Trophoblast cell (in vitro differentiated cells and primary cell): ENCODE data around the gene GAGE13.
"Not testable (repeated sequence)": the region's sequence is repeated elsewhere in the genome, so short reads cannot be mapped to it uniquely, and the experiment has no call there.

Experiments used
- DNase-seq, 2 donors: peaks; one replicate each; pipeline ENCODE4 v3.0.0-alpha.2; 2016
- H2AFZ ChIP-seq: 2 replicates; pipeline ENCODE4 v1.6.1; 2013; ENCODE audit warnings: low read length, moderate library complexity, mild to moderate bottlenecking; ENCODE audit not compliant: insufficient read depth, poor library complexity
- H2AK5ac ChIP-seq: 2 replicates; pipeline ENCODE4 v1.6.1; 2013; ENCODE audit warnings: mild to moderate bottlenecking, low read length
- H2BK120ac ChIP-seq: 2 replicates; pipeline ENCODE4 v1.6.1; 2013; ENCODE audit warnings: low read length, mild to moderate bottlenecking, moderate library complexity; ENCODE audit not compliant: insufficient read depth, poor library complexity
- H2BK12ac ChIP-seq: 2 replicates; pipeline ENCODE4 v1.6.1; 2013; ENCODE audit warnings: mild to moderate bottlenecking, low read length, moderate library complexity
- H2BK5ac ChIP-seq: 2 replicates; pipeline ENCODE4 v1.6.1; 2013; ENCODE audit warnings: low read length, low read depth, moderate library complexity, mild to moderate bottlenecking; ENCODE audit not compliant: poor library complexity
- H3K14ac ChIP-seq: 2 replicates; pipeline ENCODE4 v1.6.1; 2013; ENCODE audit warnings: mild to moderate bottlenecking, low read length
- H3K18ac ChIP-seq: 2 replicates; pipeline ENCODE4 v1.6.1; 2013; ENCODE audit warnings: mild to moderate bottlenecking, low read length
- H3K23ac ChIP-seq: 2 replicates; pipeline ENCODE4 v1.6.1; 2013; ENCODE audit warnings: low read length
- H3K27ac ChIP-seq: 2 replicates; pipeline ENCODE4 v1.5.1; 2013; ENCODE audit warnings: low read depth, mild to moderate bottlenecking, inconsistent platforms, low read length, moderate library complexity
- H3K27me3 ChIP-seq: 2 replicates; pipeline ENCODE4 v1.6.1; 2013; ENCODE audit warnings: inconsistent platforms, mild to moderate bottlenecking, low read length, moderate library complexity; ENCODE audit not compliant: insufficient read depth
- H3K36me3 ChIP-seq, 2 experiments: 1 replicate in 1 of 2; 2 replicates in 1 of 2; pipeline ENCODE4 v1.6.1; 2013; ENCODE audit warnings: low read length in 2 of 2, mild to moderate bottlenecking in 2 of 2, moderate library complexity in 1 of 2; ENCODE audit not compliant: insufficient read depth in 2 of 2, control insufficient read depth in 1 of 2
- H3K4ac ChIP-seq: 2 replicates; pipeline ENCODE4 v1.6.1; 2013; ENCODE audit warnings: low read depth, mild to moderate bottlenecking, low read length, moderate library complexity
- H3K4me1 ChIP-seq, 2 experiments: 1 replicate in 1 of 2; 2 replicates in 1 of 2; pipeline ENCODE4 v1.6.1; 2013; ENCODE audit warnings: low read length in 2 of 2, mild to moderate bottlenecking in 2 of 2, moderate library complexity in 1 of 2; ENCODE audit not compliant: insufficient read depth in 2 of 2, control insufficient read depth in 1 of 2
- H3K4me2 ChIP-seq: 2 replicates; pipeline ENCODE4 v1.6.1; 2013; ENCODE audit warnings: inconsistent platforms, mild to moderate bottlenecking, low read length, moderate library complexity
- H3K4me3 ChIP-seq: 2 replicates; pipeline ENCODE4 v1.5.1; 2013; ENCODE audit warnings: mild to moderate bottlenecking, low read depth, low read length, inconsistent platforms
- H3K79me1 ChIP-seq: one replicate; pipeline ENCODE4 v1.6.1; 2013; ENCODE audit warnings: low read length
- H3K79me2 ChIP-seq: 2 replicates; pipeline ENCODE4 v1.6.1; 2013; ENCODE audit warnings: low read length, mild to moderate bottlenecking; ENCODE audit not compliant: control insufficient read depth, insufficient read depth, poor library complexity
- H3K9ac ChIP-seq: 2 replicates; pipeline ENCODE4 v1.6.1; 2013; ENCODE audit warnings: mild to moderate bottlenecking, low read length
- H3K9me3 ChIP-seq: 2 replicates; pipeline ENCODE4 v1.6.1; 2013; ENCODE audit warnings: low read depth, mild to moderate bottlenecking, control low read depth, inconsistent platforms, low read length; ENCODE audit not compliant: insufficient read depth
- H4K12ac ChIP-seq: 2 replicates; pipeline ENCODE4 v1.6.1; 2013; ENCODE audit warnings: low read depth, mild to moderate bottlenecking, low read length, moderate library complexity
- H4K8ac ChIP-seq: 2 replicates; pipeline ENCODE4 v1.6.1; 2013; ENCODE audit warnings: low read depth, mild to moderate bottlenecking, low read length, moderate library complexity
- H4K91ac ChIP-seq: one replicate; pipeline ENCODE4 v1.6.1; 2013; ENCODE audit warnings: low read depth, mild to moderate bottlenecking, low read length, moderate library complexity
- WGBS: extraction: QIAGEN DNeasy Blood & Tissue Kit; methylation state at CpG from one replicate; pipeline ENCODE4 v1.1.7; 2013; ENCODE audit warnings: missing lambda C conversion rate; ENCODE audit not compliant: insufficient read length, insufficient coverage; ENCODE audit errors: extremely low coverage; 5-methylcytosine and 5-hydroxymethylcytosine counted together

GAGE13 gene

GRCh38 chrX:49292400-49293362, 38.7 kb upstream of the GAGE13 start:
- H3K9me3 ChIP-seq, result no peaks in the 10 kb centered on the region
- no peaks in the 10 kb centered on the region for H3K79me1 ChIP-seq
- no peak overlapping the region for H3K14ac ChIP-seq
- no peak overlapping the region for H3K27ac ChIP-seq
- no peak overlapping the region for H4K12ac ChIP-seq
- H2AK5ac ChIP-seq, result no peak overlapping the region
- no peaks in the 10 kb centered on the region for H3K4me1 ChIP-seq
- H3K27me3 ChIP-seq, result no peaks in the 10 kb centered on the region
- no peak for DNase-seq
- H3K36me3 ChIP-seq, result no peaks in the 10 kb centered on the region
- no peak overlapping the region for H3K4ac ChIP-seq
- H3K79me2 ChIP-seq, result no peaks in the 10 kb centered on the region
- no peak overlapping the region for H3K23ac ChIP-seq
- no peak overlapping the region for H2AFZ ChIP-seq
- H4K8ac ChIP-seq, result no peak overlapping the region
- no peak overlapping the region for H3K9ac ChIP-seq
- no CpG with 5 or more reads among the region's 17 CpGs for WGBS
- H2BK12ac ChIP-seq, result no peak overlapping the region
- no peak overlapping the region for H2BK120ac ChIP-seq
- H3K18ac ChIP-seq, result no peak overlapping the region
- no peak overlapping the region for H2BK5ac ChIP-seq
- H3K4me2 ChIP-seq, result no peak overlapping the region
- H3K4me3 ChIP-seq, result no peak overlapping the region
- H4K91ac ChIP-seq, result no peak overlapping the region

GRCh38 chrX:49299293-49299692, 32.1 kb upstream of the GAGE13 start:
- H3K4me2 ChIP-seq, H3K9me3 ChIP-seq, H3K14ac ChIP-seq, H3K18ac ChIP-seq, H3K27ac ChIP-seq, H4K8ac ChIP-seq, H3K27me3 ChIP-seq, H3K9ac ChIP-seq, H3K36me3 ChIP-seq, H2BK120ac ChIP-seq, H2BK5ac ChIP-seq, H3K4ac ChIP-seq, H2AK5ac ChIP-seq, H4K12ac ChIP-seq, H3K4me1 ChIP-seq, H2BK12ac ChIP-seq, H3K79me2 ChIP-seq, DNase-seq, H4K91ac ChIP-seq, H3K79me1 ChIP-seq, H2AFZ ChIP-seq, H3K23ac ChIP-seq, H3K4me3 ChIP-seq: not testable (repeated sequence)
- no CpG with 5 or more reads among the region's 5 CpGs for WGBS

GRCh38 chrX:49300703-49301102, 30.7 kb upstream of the GAGE13 start:
- H3K9ac ChIP-seq, result no peak overlapping the region
- WGBS, result no CpG with 5 or more reads among the region's 1 CpG
- H3K4me1 ChIP-seq, result no peaks in the 10 kb centered on the region

GRCh38 chrX:49303346-49303745, 28.0 kb upstream of the GAGE13 start, which contains the start of gene GAGE10:
Gene GAGE10, plus strand, starts transcription at chrX:49303646. Its CDS starts 1,214 bp downstream, at chrX:49304860.
- H3K79me2 ChIP-seq, result no peaks in the 10 kb centered on the region
- H2AFZ ChIP-seq, result no peak within 1 kb of the TSS
- H3K9ac ChIP-seq, result no peak within 1 kb of the TSS
- no peak within 1 kb of the TSS for H3K18ac ChIP-seq
- H4K12ac ChIP-seq, result no peak within 1 kb of the TSS
- no peaks in the 10 kb centered on the region for H3K27me3 ChIP-seq
- DNase-seq, result no peak
- H2AK5ac ChIP-seq, result no peak within 1 kb of the TSS
- H3K14ac ChIP-seq, result no peak within 1 kb of the TSS
- no peaks in the 10 kb centered on the region for H3K9me3 ChIP-seq
- H2BK12ac ChIP-seq, result no peak within 1 kb of the TSS
- no peak within 1 kb of the TSS for H4K91ac ChIP-seq
- H3K27ac ChIP-seq, result no peak within 1 kb of the TSS
- H2BK120ac ChIP-seq, result no peak within 1 kb of the TSS
- no peak within 1 kb of the TSS for H3K23ac ChIP-seq
- WGBS, result no CpG with 5 or more reads among the region's 15 CpGs
- no peak within 1 kb of the TSS for H3K4ac ChIP-seq
- no peaks in the 10 kb centered on the region for H3K79me1 ChIP-seq
- no peak within 1 kb of the TSS for H4K8ac ChIP-seq
- no peak within 1 kb of the TSS for H2BK5ac ChIP-seq
- no peaks in the 10 kb centered on the region for H3K4me1 ChIP-seq
- H3K36me3 ChIP-seq, result no peaks in the 10 kb centered on the region
- H3K4me2 ChIP-seq, result no peak within 1 kb of the TSS
- H3K4me3 ChIP-seq, result no peak within 1 kb of the TSS

More at GRCh38 chrX:49300703-49301102, 30.7 kb upstream of the GAGE13 start:
- H2BK12ac ChIP-seq, result no peak overlapping the region
- no peaks in the 10 kb centered on the region for H3K79me1 ChIP-seq
- no peaks in the 10 kb centered on the region for H3K36me3 ChIP-seq
- no peaks in the 10 kb centered on the region for H3K27me3 ChIP-seq
- no peak overlapping the region for H4K91ac ChIP-seq
- no peak overlapping the region for H3K18ac ChIP-seq
- no peak overlapping the region for H4K12ac ChIP-seq
- H3K4me2 ChIP-seq, result no peak overlapping the region
- DNase-seq, result no peak
- H2AFZ ChIP-seq, result no peak overlapping the region
- no peak overlapping the region for H3K27ac ChIP-seq
- no peak overlapping the region for H3K4ac ChIP-seq
- no peaks in the 10 kb centered on the region for H3K9me3 ChIP-seq
- H2BK120ac ChIP-seq, result no peak overlapping the region
- no peaks in the 10 kb centered on the region for H3K79me2 ChIP-seq
- H3K4me3 ChIP-seq, result no peak overlapping the region
- H2BK5ac ChIP-seq, result no peak overlapping the region
- no peak overlapping the region for H3K23ac ChIP-seq
- H4K8ac ChIP-seq, result no peak overlapping the region
- H3K14ac ChIP-seq, result no peak overlapping the region
- no peak overlapping the region for H2AK5ac ChIP-seq
